Measurements from ENCODE around the gene XBP1.
"Not testable (repeated sequence)": the region's sequence is repeated elsewhere in the genome, so short reads cannot be mapped to it uniquely, and the experiment has no call there.

Gene XBP1

GRCh38 chr22:28791841-28792490, 8.4 kb downstream of the XBP1 start:
- DNase-seq, result no peak

- no peak for DNase-seq
Observed at GRCh38 chr22:28791124-28791523, 9.2 kb downstream of the XBP1 start.

DNA sequence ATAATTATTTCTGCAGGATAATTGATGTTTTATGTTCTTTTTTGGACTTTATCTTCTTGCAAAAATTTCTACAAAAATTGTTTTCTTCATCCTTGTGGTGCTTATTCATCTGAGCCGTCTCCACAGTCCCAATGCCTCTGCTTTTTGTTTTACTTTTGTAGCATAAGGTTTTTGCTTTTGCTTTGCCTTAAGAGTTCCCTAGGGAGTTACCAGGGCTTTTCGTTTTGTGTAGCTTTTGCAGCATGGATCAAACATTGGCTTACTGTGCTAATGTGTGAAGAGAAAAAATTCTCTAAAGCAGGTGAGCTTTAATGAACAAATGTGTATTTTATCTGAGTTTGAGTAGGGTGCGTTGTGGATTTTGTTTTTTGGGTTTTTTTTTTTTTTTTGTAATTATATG, 11.8 kb downstream of the XBP1 start:
- DNase-seq, result no peak

GRCh38 chr22:28783786-28784671, 16.3 kb downstream of the XBP1 start:
- peak; percentile 77 for DNase-seq

- DNase-seq, result no peak
Observed at GRCh38 chr22:28780296-28780695, 20.1 kb downstream of the XBP1 start.

DNA sequence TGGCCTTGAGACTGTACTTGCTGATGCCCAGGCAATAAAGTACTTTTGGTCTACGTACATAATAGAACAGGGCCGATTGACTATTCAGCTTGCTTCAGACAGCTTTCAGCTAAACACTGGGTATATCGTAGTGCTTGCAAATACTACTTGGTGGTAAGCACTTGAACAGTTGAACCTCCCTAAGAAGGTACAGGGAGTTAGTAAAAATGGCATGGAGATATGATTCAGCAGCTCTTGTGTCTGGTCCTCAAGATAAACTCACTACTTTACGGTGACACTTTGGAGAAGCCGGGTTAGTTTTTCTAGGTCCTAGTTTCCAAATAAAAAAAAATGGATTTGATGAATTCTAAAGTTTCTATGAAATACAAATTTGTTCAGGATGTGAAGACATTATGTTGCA, 20.5 kb downstream of the XBP1 start:
- DNase-seq, result no peak

DNA sequence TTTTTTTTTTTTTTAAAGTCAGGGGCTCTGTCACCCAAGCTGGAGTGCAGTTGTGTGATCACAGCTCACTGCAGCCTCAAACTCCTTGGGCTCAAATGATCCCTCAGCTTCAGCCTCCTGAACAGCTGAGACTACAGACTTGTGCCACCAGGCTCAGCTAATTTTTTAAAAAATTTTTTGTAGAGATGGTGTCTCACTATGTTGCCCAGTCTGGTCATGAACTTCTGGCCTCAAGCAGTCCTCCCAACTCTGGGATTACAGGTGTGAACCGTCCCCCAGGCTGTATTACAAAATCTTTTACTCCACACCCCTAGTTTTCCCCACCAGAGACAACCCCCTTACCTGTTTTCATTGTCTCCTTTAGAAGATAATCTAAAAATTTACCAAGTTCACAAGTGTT, 26.0 kb downstream of the XBP1 start:
- no peak for DNase-seq

DNA sequence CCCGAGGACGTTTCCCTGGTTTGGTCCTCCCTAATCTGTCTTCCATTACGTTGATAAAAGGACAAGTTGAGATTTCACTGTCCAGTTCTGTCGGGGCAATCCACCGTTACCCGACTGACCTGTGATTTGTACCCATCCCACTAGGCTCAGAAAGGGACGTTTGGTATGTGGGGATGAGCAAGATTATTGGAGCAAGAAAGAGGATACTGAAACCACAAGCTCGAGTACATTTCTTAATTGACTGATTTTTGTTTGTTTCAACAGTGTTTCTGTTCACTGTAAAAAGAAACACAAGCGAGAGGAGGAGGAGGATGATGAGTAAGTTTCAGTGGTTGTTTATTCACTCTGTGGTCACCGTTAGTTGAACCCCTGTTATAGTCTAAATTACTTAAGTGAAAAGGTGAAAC, 26.9 kb downstream of the XBP1 start:
- no peak for DNase-seq

DNA sequence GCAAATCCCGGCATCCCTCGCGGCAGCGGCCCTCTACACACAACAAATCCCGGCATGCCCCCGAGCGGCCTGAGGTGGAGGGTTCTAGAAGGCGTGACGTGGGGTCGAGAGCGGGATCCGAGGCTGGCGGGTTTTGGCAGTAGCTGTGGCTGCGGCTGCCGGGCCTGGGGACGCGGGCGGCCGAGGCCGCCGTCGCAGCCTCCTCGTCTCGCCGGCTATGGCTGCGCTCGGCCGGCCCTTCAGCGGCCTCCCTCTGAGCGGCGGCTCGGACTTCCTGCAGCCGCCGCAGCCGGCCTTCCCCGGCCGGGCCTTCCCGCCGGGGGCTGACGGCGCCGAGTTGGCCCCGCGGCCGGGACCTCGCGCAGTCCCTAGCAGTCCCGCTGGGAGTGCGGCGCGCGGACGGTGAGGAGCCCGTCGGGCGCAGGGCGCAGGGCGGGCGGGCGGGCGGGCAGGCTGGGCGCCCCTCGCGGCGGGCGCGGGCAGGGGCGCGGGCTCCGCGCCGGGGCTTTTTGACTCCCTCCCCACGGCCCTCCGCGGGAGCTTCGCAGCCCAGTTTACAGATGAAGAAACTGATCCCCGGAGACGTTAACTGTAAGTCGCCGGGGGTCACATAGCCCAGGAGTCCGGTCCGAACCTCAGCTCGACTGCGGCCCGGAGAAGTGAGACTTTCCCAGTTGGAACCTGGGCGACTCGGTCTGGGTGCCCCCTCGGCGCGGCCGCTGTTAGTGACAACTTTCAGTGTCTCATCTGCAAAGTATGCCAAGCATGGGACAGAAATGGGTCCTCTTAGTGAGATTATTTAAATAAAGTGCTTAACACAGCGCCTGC, 27.5 kb downstream of the XBP1 start, which contains the start of gene CCDC117:
TSS of gene CCDC117 (plus strand) at position 63 of the 828 bp plus-strand sequence. CDS start at position 218, 155 bp downstream.
- peak; percentile 76 for DNase-seq

- peak; percentile 76 for DNase-seq
Observed at GRCh38 chr22:28771195-28771791, 29.1 kb downstream of the XBP1 start.

DNA sequence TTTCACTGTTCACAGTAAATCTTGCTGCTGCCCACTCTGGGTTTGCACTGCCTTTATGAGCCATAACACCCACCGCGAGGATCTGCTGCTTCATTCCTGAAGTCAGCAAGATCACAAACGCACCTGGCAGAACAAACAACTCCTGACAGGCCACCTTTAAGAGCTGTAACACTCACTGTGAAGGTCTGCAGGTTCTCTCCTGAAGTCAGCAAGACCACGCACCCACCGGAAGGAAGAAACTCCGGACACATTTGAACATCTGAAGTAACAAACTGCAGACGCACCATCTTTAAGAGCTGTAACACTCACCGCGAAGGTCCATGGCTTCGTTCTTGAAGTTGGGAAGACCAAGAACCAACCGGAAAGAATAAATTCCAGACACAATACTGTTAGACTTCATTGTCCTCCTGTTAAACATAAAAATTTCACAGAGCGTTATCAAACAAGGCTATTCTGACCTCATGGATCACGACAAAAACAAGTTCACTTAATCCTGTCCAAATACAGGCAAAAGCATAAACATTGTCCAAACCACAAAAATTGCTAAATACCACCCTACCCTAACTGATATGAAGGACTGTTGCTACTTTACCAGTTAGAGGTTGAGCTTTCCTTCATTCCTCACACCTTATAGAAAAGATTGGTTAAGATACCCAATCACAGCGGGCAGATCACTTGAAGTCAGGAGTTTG, 30.8 kb downstream of the XBP1 start:
- DNase-seq, result no peak

DNA sequence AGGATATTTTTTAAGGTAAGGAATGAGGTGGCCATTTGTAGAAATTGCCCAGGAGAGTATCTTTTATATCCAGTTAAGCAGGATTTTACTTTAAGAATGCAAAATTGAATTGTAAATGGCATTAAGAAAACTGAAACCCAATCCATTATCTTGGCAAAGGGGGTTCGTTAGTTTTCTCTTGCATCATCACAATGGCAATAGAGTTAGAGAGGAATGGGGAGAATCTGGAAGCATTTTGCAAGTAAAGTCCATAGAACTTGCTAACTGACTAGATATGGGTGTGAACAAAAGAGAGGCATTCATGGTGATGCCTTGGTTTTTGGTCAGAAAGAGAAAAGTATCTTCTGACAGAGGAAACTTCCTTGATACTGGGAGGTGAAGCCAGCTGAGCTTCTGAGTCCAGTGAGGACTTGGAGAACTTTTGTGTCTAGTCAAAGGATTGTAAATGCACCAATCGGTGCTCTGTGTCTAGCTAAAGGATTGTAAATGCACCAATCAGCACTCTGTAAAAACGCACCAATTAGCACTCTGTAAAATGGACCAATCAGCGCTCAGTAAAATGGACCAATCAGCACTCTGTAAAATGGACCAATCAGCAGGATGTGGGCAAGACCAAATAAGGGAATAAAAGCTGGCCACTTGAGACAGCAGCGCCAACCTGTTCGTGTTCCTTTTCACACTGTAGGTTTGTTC, 31.5 kb downstream of the XBP1 start:
- no peak for DNase-seq

- DNase-seq, result no peak
Observed at GRCh38 chr22:28766628-28767027, 33.7 kb downstream of the XBP1 start.

GRCh38 chr22:28762000-28762399, 38.4 kb downstream of the XBP1 start:
- not testable (repeated sequence) for DNase-seq

DNA sequence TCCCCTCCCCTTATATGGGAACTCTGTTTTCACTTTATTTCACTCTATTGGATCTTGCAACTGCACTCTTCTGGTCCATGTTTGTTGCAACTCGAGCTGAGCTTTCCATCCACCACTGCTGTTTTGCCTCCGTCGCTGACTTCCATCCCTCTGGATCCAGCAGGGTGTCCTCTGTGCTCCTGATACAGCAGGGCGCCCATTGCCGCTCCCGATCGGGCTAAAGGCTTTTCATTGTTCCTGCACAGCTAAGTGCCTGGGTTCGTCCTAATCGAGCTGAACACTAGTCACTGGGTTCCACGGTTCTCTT, 39.0 kb downstream of the XBP1 start:
- DNase-seq, result no peak

DNA sequence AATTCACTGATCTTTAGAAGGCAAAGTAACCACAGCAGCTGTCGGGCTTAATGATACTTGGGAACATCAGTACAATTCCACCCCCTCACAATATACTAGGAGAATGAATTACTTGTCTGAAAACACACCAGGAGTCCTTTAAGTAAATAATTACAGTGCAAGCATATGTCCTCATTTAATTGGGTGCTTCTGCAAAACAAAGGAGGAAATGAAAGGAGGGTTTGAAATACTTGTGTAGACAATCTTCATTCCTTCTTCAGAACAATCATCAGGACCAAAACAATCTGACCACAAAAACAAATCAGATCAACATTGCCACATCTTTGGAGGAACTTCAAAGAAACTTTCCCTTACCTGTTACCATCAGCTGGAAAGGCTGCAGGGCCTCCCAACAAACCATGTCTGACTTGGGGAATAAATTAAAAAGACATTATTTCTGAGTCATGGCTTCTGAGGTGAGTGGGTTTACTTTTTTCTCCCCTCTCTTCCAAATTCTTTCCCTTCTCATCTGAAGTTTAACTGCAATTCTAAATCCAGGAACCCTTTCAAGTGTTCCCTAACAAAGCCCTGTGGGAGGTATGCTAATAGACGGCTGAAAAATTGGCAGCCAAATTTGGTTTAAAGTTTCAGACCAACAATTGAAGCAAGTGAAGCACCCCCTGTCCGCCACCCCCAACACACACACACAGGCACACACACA, 40.4 kb downstream of the XBP1 start:
- peak; percentile 8 for DNase-seq

GRCh38 chr22:28754512-28754911, 45.9 kb downstream of the XBP1 start:
- DNase-seq, result not testable (repeated sequence)

DNA sequence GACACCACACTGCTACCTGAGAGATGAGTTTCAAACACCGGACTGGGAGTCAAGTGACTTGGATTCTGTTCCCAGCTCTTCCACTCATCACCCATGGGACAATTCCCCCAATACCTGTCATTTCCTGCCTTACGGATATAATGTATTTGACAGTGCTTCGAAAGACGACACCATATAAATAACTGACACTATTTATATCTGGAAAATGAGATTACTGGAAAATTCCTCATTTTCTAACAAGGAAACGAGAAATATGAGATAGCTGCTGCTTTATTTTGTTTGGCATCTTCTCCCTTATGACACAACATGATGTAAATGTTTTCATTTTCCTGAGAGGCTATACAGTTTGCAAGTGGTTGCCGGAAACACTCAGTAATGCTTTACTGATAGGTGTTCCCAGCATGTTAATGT, 49.9 kb downstream of the XBP1 start:
- DNase-seq, result no peak
